Testis (tissue), 2 donors: Measurements from ENCODE around the gene CUX1.

Experiments
- POLR2A ChIP-seq: fragments of 450-650 bp; IDR thresholded peaks from one replicate; pipeline ENCODE4 v1.6.1; 2017; ENCODE audit warnings: antibody characterized with exemption, mild to moderate bottlenecking, moderate library complexity
- TF ChIP-seq, protein P1 (sequence below), 3 experiments: fragments of 450-650 bp in 2 of 3; fragments of 200-600 bp in 1 of 3; sonication (generic) in 1 of 3; IDR thresholded peaks; one replicate each; pipeline ENCODE4 v1.5.1; 2016 to 2019; ENCODE audit warnings: antibody characterized with exemption in 3 of 3, mild to moderate bottlenecking in 2 of 3, moderate library complexity in 1 of 3

- TF ChIP-seq, protein P1, sequence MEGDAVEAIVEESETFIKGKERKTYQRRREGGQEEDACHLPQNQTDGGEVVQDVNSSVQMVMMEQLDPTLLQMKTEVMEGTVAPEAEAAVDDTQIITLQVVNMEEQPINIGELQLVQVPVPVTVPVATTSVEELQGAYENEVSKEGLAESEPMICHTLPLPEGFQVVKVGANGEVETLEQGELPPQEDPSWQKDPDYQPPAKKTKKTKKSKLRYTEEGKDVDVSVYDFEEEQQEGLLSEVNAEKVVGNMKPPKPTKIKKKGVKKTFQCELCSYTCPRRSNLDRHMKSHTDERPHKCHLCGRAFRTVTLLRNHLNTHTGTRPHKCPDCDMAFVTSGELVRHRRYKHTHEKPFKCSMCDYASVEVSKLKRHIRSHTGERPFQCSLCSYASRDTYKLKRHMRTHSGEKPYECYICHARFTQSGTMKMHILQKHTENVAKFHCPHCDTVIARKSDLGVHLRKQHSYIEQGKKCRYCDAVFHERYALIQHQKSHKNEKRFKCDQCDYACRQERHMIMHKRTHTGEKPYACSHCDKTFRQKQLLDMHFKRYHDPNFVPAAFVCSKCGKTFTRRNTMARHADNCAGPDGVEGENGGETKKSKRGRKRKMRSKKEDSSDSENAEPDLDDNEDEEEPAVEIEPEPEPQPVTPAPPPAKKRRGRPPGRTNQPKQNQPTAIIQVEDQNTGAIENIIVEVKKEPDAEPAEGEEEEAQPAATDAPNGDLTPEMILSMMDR (IDR thresholded peaks at IDR 0.05), result no peak
- no peak for TF ChIP-seq POLR2A
Observed at GRCh38 chr7:101926265-101926664, 108.8 kb downstream of the CUX1 start.
